Panc1 (cell line): ENCODE measurements around the gene CCM2L. TPM values are rescaled to one million over a fixed set of nuclear protein-coding genes. Genes with fewer than 3 reads are reported as not detected.

ENCODE experiments used
- ATAC-seq: fragments of 200-7000 bp; cut with Tn5 transposase; 2 replicates; pipeline ENCODE4 v1.9.1; 2020; ENCODE audit warnings: mild to moderate bottlenecking, moderate library complexity
- BruUV-seq: library from RNA; stranded (reverse); fragments of 400-500 nt; replicated peaks from 2 replicates; lab custom pipeline; 2021; lab: Mats Ljungman, UMichigan
- CTCF ChIA-PET: fragments of 300-600 bp; sonication (Branson Sonifier 250); formaldehyde crosslinking; loops from one replicate; lab custom pipeline; 2022; ENCODE audit warnings: antibody characterized with exemption; lab: Charles Lee
- POLR2A ChIA-PET: fragments of 300-600 bp; sonication (Branson Sonifier 250); formaldehyde crosslinking; loops from one replicate; lab custom pipeline; 2022; ENCODE audit warnings: antibody characterized with exemption; lab: Charles Lee
- DNase-seq: peaks from one replicate; pipeline ENCODE4 v3.0.0-alpha.2; 2010; ENCODE audit warnings: low read depth, low spot score
- H3K27ac ChIP-seq: 2 replicates; pipeline ENCODE4 v1.5.1; 2011; ENCODE audit warnings: mild to moderate bottlenecking, low read length, inconsistent platforms
- H3K27me3 ChIP-seq: fragments of 200-500 bp; sonication (Bioruptor generic); 2 replicates; pipeline ENCODE4 v1.6.0; 2014; ENCODE audit warnings: low read length, inconsistent platforms; ENCODE audit not compliant: control insufficient read depth, insufficient read depth
- H3K36me3 ChIP-seq: fragments of 200-500 bp; sonication (Bioruptor generic); 2 replicates; pipeline ENCODE4 v1.5.1; 2014; ENCODE audit warnings: inconsistent platforms, mild to moderate bottlenecking, low read length, moderate library complexity; ENCODE audit not compliant: control insufficient read depth, insufficient read depth
- H3K4me1 ChIP-seq: 2 replicates; pipeline ENCODE4 v1.5.1; 2011; ENCODE audit warnings: inconsistent platforms, mild to moderate bottlenecking, low read length, moderate library complexity; ENCODE audit not compliant: control insufficient read depth, insufficient read depth
- H3K4me3 ChIP-seq, 2 experiments: 2 replicates each; pipeline ENCODE4 v1.5.1; 2011 to 2012; ENCODE audit warnings: low read depth in 2 of 2, low read length in 2 of 2, mild to moderate bottlenecking in 2 of 2, inconsistent platforms in 1 of 2, moderate library complexity in 1 of 2
- H3K9me3 ChIP-seq: fragments of 200-500 bp; sonication (Bioruptor generic); 2 replicates; pipeline ENCODE4 v1.5.1; 2014; ENCODE audit warnings: low read depth, mild to moderate bottlenecking, inconsistent platforms, low read length, moderate library complexity; ENCODE audit not compliant: control insufficient read depth, insufficient read depth
- CTCF ChIP-seq: fragments of 450-650 bp; IDR thresholded peaks from 2 replicates; pipeline ENCODE4 v1.5.1; 2017; ENCODE audit warnings: mild to moderate bottlenecking
- POLR2AphosphoS5 ChIP-seq: IDR thresholded peaks from 2 replicates; pipeline ENCODE4 v1.6.1; 2012; ENCODE audit warnings: mild to moderate bottlenecking, low read depth, low read length, moderate library complexity
- REST ChIP-seq, 2 experiments: IDR thresholded peaks; 2 replicates each; pipeline ENCODE4 v1.6.1; 2011 to 2012; ENCODE audit warnings: low read depth in 2 of 2, control low read depth in 1 of 2, low read length in 1 of 2, mild to moderate bottlenecking in 1 of 2, moderate library complexity in 1 of 2; ENCODE audit not compliant: insufficient read depth in 1 of 2
- SIN3A ChIP-seq: IDR thresholded peaks from 2 replicates; pipeline ENCODE4 v1.6.1; 2012; ENCODE audit warnings: low read depth, mild to moderate bottlenecking, low read length, moderate library complexity, borderline replicate concordance; ENCODE audit not compliant: insufficient read depth
- TCF7L2 ChIP-seq: IDR thresholded peaks from 2 replicates; pipeline ENCODE4 v1.6.1; 2011; ENCODE audit warnings: mild to moderate bottlenecking, low read depth, low read length, inconsistent platforms
- in situ Hi-C: cut with HindIII; loops from 2 replicates; pipeline ENCODE4 v1.10.0; 2016; ENCODE audit warnings: low sequenced_read_pairs, low pct_unique_long_range_greater_than_20kb
- intact Hi-C: fragments of 100-400 bp; cut with micrococcal nuclease; formaldehyde crosslinking; loops from one replicate; pipeline ENCODE4 v1.10.0; 2022; ENCODE audit not compliant: unreplicated experiment
- total RNA-seq: library from RNA; stranded (reverse); gene quantifications from one replicate; pipeline ENCODE4 v1.2.1, GENCODE V29; 2021; ENCODE audit not compliant: unreplicated experiment

Gene CCM2L
- total RNA-seq, 1 experiment from 2014 or later: 45.4 TPM

- no peak for TF ChIP-seq TCF7L2
- TF ChIP-seq POLR2AphosphoS5: no peak
- TF ChIP-seq REST (IDR thresholded peaks at IDR 0.05; ENCODE audit: insufficient read depth in 1 of 2, low read depth in 2 of 2, low read length in 1 of 2): no peak
- no peak for TF ChIP-seq SIN3A
- no peak for TF ChIP-seq CTCF
- no peak for DNase-seq
- Histone ChIP-seq H3K27me3 (no peaks in the 10 kb centered on the region), H3K9me3 (no peaks in the 10 kb centered on the region), H3K4me1 (peaks cover 30% of the 10 kb centered on the region), H3K4me3 (no peak overlapping the region), H3K27ac (peak overlapping the region; percentile 12), H3K36me3 (no peaks in the 10 kb centered on the region)
- ChIA-PET CTCF (no interaction called here), POLR2A (no interaction called here)
- no peak for ATAC-seq
- no TSS peak for BruUV-seq
- intact Hi-C loops (no loop called here), in situ Hi-C loops (no loop called here)
Observed at GRCh38 chr20:31992086-31992485, 18.2 kb upstream of the CCM2L start.

- DNase-seq (no peak), ATAC-seq (no peak)
- CTCF ChIA-PET: no interaction called here
- intact Hi-C loops (no loop called here), in situ Hi-C loops (no loop called here)
- no peak for TF ChIP-seq TCF7L2
- no peak overlapping the region for H3K4me3 ChIP-seq
- H3K4me1 ChIP-seq: peaks cover 10% of the 10 kb centered on the region
- H3K9me3 ChIP-seq: no peaks in the 10 kb centered on the region
- BruUV-seq: no TSS peak
- no peaks in the 10 kb centered on the region for H3K36me3 ChIP-seq
- H3K27me3 ChIP-seq: no peaks in the 10 kb centered on the region
- POLR2A ChIA-PET: no interaction called here
- no peak overlapping the region for H3K27ac ChIP-seq
Observed at GRCh38 chr20:31996996-31997395, 13.2 kb upstream of the CCM2L start.

- in situ Hi-C loops: no loop called here
- CTCF ChIA-PET: no interaction called here
- no peak for DNase-seq
- POLR2A ChIA-PET: no interaction called here
- no peak for ATAC-seq
- Histone ChIP-seq H3K27ac (peak overlapping the region; percentile 18; the same call in 1 of the 2 replicates), H3K4me3 (no peak overlapping the region), H3K36me3 (no peaks in the 10 kb centered on the region), H3K27me3 (no peaks in the 10 kb centered on the region), H3K4me1 (peaks cover 1% of the 10 kb centered on the region; the same call in 1 of the 2 replicates), H3K9me3 (no peaks in the 10 kb centered on the region)
- TF ChIP-seq SIN3A (no peak), POLR2AphosphoS5 (no peak), CTCF (no peak), REST (IDR thresholded peaks at IDR 0.05; ENCODE audit: insufficient read depth in 1 of 2, low read depth in 2 of 2, low read length in 1 of 2) (no peak), TCF7L2 (no peak)
- BruUV-seq: TSS peak; percentile 73
- intact Hi-C loops: no loop called here
Observed at GRCh38 chr20:31998246-31998645, 12.0 kb upstream of the CCM2L start.
